IMR-90 (cell line): ENCODE results near the gene TBC1D3B. TPM values are rescaled to one million over a fixed set of nuclear protein-coding genes. Genes with fewer than 3 reads are reported as not detected.

Experiments used
- ATAC-seq: fragments of 200-7000 bp; cut with Tn5 transposase; 2 replicates; pipeline ENCODE4 v1.9.1; 2020; ENCODE audit warnings: low read depth, mild to moderate bottlenecking, moderate library complexity
- BruUV-seq: library from RNA; stranded (reverse); fragments of 400-500 nt; replicated peaks from 2 replicates; lab custom pipeline; 2021; lab: Mats Ljungman, UMichigan
- CTCF ChIA-PET: fragments of 300-600 bp; formaldehyde crosslinking; extraction: SDS; loops from one replicate; lab custom pipeline; 2021; ENCODE audit warnings: antibody characterized with exemption; lab: Yijun Ruan, JAX
- POLR2A ChIA-PET: fragments of 300-600 bp; sonication (Branson Sonifier 250); formaldehyde crosslinking; loops from one replicate; lab custom pipeline; 2022; ENCODE audit warnings: antibody characterized with exemption; ENCODE audit not compliant: unreplicated experiment; lab: Charles Lee
- DNase-seq: peaks from one replicate; pipeline ENCODE4 v3.0.0; 2013
- H2AFZ ChIP-seq: replicated peaks from 2 replicates; pipeline ENCODE3; 2013; ENCODE audit warnings: low read length, mild to moderate bottlenecking; ENCODE audit not compliant: poor library complexity
- H2AK5ac ChIP-seq: 2 replicates; pipeline ENCODE4 v1.6.1; 2013; ENCODE audit warnings: low read depth, low read length, inconsistent platforms
- H2AK9ac ChIP-seq: replicated peaks from 2 replicates; pipeline ENCODE3; 2013; ENCODE audit warnings: mild to moderate bottlenecking, low read depth, low read length, moderate library complexity; ENCODE audit not compliant: poor library complexity
- H2BK120ac ChIP-seq: 2 replicates; pipeline ENCODE4 v1.6.1; 2013; ENCODE audit warnings: low read depth, low read length, inconsistent platforms
- H2BK15ac ChIP-seq: 3 replicates; pipeline ENCODE4 v1.6.1; 2013; ENCODE audit warnings: low read depth, low read length, inconsistent platforms
- H2BK20ac ChIP-seq: 2 replicates; pipeline ENCODE4 v1.6.1; 2013; ENCODE audit warnings: low read depth, mild to moderate bottlenecking, inconsistent platforms, low read length, moderate library complexity
- H2BK5ac ChIP-seq: 2 replicates; pipeline ENCODE4 v1.6.1; 2013; ENCODE audit warnings: mild to moderate bottlenecking, low read depth, low read length, inconsistent platforms; ENCODE audit not compliant: poor library complexity, severe bottlenecking
- H3K14ac ChIP-seq: replicated peaks from 2 replicates; pipeline ENCODE4 v1.6.1; 2013; ENCODE audit warnings: low read depth, low read length, inconsistent platforms
- H3K18ac ChIP-seq: 2 replicates; pipeline ENCODE4 v1.6.1; 2013; ENCODE audit warnings: low read depth, low read length, control low read depth
- H3K23ac ChIP-seq: 2 replicates; pipeline ENCODE4 v1.6.1; 2013; ENCODE audit warnings: low read depth, low read length, inconsistent platforms
- H3K27ac ChIP-seq: 2 replicates; pipeline ENCODE4 v1.5.1; 2013; ENCODE audit warnings: mild to moderate bottlenecking, control low read depth, low read length; ENCODE audit not compliant: insufficient read depth
- H3K27me3 ChIP-seq: 2 replicates; pipeline ENCODE4 v1.6.1; 2013; ENCODE audit warnings: low read length; ENCODE audit not compliant: control insufficient read depth, insufficient read depth
- H3K36me3 ChIP-seq: 2 replicates; pipeline ENCODE4 v1.6.1; 2013; ENCODE audit warnings: low read length, mixed read lengths; ENCODE audit not compliant: control insufficient read depth, insufficient read depth
- H3K4ac ChIP-seq: 2 replicates; pipeline ENCODE4 v1.6.1; 2013; ENCODE audit warnings: low read depth, low read length, inconsistent platforms
- H3K4me1 ChIP-seq: 2 replicates; pipeline ENCODE4 v1.6.1; 2013; ENCODE audit warnings: low read length, mixed read lengths; ENCODE audit not compliant: control insufficient read depth, insufficient read depth
- H3K4me2 ChIP-seq: 2 replicates; pipeline ENCODE4 v1.6.1; 2013; ENCODE audit warnings: low read depth, mild to moderate bottlenecking, control low read depth, low read length, moderate library complexity
- H3K4me3 ChIP-seq: 2 replicates; pipeline ENCODE4 v1.5.1; 2013; ENCODE audit warnings: low read depth, mild to moderate bottlenecking, control low read depth, low read length, moderate library complexity; ENCODE audit not compliant: insufficient read depth
- H3K56ac ChIP-seq: 2 replicates; pipeline ENCODE4 v1.6.1; 2013; ENCODE audit warnings: low read length, inconsistent platforms; ENCODE audit not compliant: insufficient read depth; ENCODE audit errors: extremely low read depth
- H3K79me1 ChIP-seq, 2 experiments: 2 replicates each; pipeline ENCODE4 v1.6.1; 2013; ENCODE audit warnings: low read length in 2 of 2, inconsistent platforms in 1 of 2, low read depth in 1 of 2
- H3K9ac ChIP-seq: 2 replicates; pipeline ENCODE4 v1.6.1; 2013; ENCODE audit warnings: low read depth, low read length, control low read depth
- H3K9me1 ChIP-seq: 2 replicates; pipeline ENCODE4 v1.6.1; 2013; ENCODE audit warnings: low read length, inconsistent platforms; ENCODE audit not compliant: insufficient read depth
- H3K9me3 ChIP-seq: 2 replicates; pipeline ENCODE4 v1.6.1; 2013; ENCODE audit warnings: low read length; ENCODE audit not compliant: control insufficient read depth, insufficient read depth
- H4K20me1 ChIP-seq: 2 replicates; pipeline ENCODE4 v1.6.1; 2013; ENCODE audit warnings: low read length, inconsistent platforms; ENCODE audit not compliant: insufficient read depth
- H4K5ac ChIP-seq: 2 replicates; pipeline ENCODE4 v1.6.1; 2013; ENCODE audit warnings: mild to moderate bottlenecking, low read depth, low read length, control low read depth
- H4K8ac ChIP-seq, 2 experiments: 2 replicates each; pipeline ENCODE4 v1.6.1; 2013; ENCODE audit warnings: low read depth in 2 of 2, low read length in 2 of 2, control low read depth in 1 of 2, inconsistent platforms in 1 of 2
- H4K91ac ChIP-seq: 2 replicates; pipeline ENCODE4 v1.6.1; 2013; ENCODE audit warnings: low read depth, low read length, inconsistent platforms; ENCODE audit not compliant: insufficient read depth
- CEBPB ChIP-seq: IDR thresholded peaks from 2 replicates; pipeline ENCODE4 v1.6.1; 2012; ENCODE audit warnings: low read depth, low read length, improper control_type of control experiment
- CTCF ChIP-seq: conservative IDR thresholded peaks from 2 replicates; pipeline ENCODE4 v1.5.1; 2012; ENCODE audit warnings: mild to moderate bottlenecking, low read depth, low read length, improper control_type of control experiment
- ELK1 ChIP-seq: fragments of 150-350 bp; IDR thresholded peaks from 2 replicates; pipeline ENCODE4 v1.6.1; 2016; ENCODE audit warnings: low read depth, mild to moderate bottlenecking, low read length, moderate library complexity, borderline replicate concordance
- FOS ChIP-seq: fragments of 150-350 bp; IDR thresholded peaks from 2 replicates; pipeline ENCODE4 v1.6.1; 2016; ENCODE audit warnings: low read depth, low read length
- MAFK ChIP-seq: IDR thresholded peaks from 2 replicates; pipeline ENCODE4 v1.6.1; 2012; ENCODE audit warnings: low read depth, low read length, improper control_type of control experiment
- MXI1 ChIP-seq: IDR thresholded peaks from 2 replicates; pipeline ENCODE4 v1.6.1; 2012; ENCODE audit warnings: low read depth, mild to moderate bottlenecking, low read length, moderate library complexity, borderline replicate concordance
- NFE2L2 ChIP-seq: fragments of 150-350 bp; IDR thresholded peaks from 2 replicates; pipeline ENCODE4 v1.6.1; 2016; ENCODE audit warnings: low read depth, mild to moderate bottlenecking, low read length
- POLR2A ChIP-seq: IDR thresholded peaks from 2 replicates; pipeline ENCODE4 v1.6.1; 2012; ENCODE audit warnings: mild to moderate bottlenecking, low read depth, low read length
- RAD21 ChIP-seq: IDR thresholded peaks from 2 replicates; pipeline ENCODE4 v1.6.1; 2012; ENCODE audit warnings: low read length, improper control_type of control experiment
- RFX5 ChIP-seq: IDR thresholded peaks from 2 replicates; pipeline ENCODE4 v1.8.0; 2012; ENCODE audit warnings: low read depth, mild to moderate bottlenecking, low read length, moderate library complexity
- WGBS, 2 experiments: methylation state at CpG; one replicate each; pipeline versions ENCODE4 v1.1.5 to v1.1.7; 2013; ENCODE audit warnings: missing lambda C conversion rate in 2 of 2; ENCODE audit not compliant: insufficient read length in 1 of 2; ENCODE audit errors: extremely low coverage in 2 of 2; 5-methylcytosine and 5-hydroxymethylcytosine counted together
- dilution Hi-C: fragments of 300-500 bp; cut with HindIII; formaldehyde crosslinking; loops from one replicate; pipeline ENCODE4 v1.14.3; 2018; ENCODE audit warnings: low sequenced_read_pairs; ENCODE audit not compliant: unreplicated experiment
- in situ Hi-C: fragments of 300-500 bp; cut with MboI; formaldehyde crosslinking; loops from 3 replicates; pipeline ENCODE4 v1.14.3; 2019; ENCODE audit warnings: low sequenced_read_pairs, inconsistent platforms, mixed read lengths
- intact Hi-C: fragments of 100-400 bp; cut with micrococcal nuclease; formaldehyde crosslinking; loops from 2 replicates; pipeline ENCODE4 v1.10.0; 2022
- polyA plus RNA-seq, 3 experiments: library from polyadenylated mRNA; depleted of rRNA; stranded (reverse); fragments of >200 nt; gene quantifications; 2 replicates each; pipeline ENCODE4 v1.2.3, GENCODE V29; 2012; ENCODE audit warnings: low replicate concordance in 1 of 3
- total RNA-seq: library from RNA; depleted of rRNA; stranded (reverse); fragments of >200 nt; gene quantifications from 2 replicates; pipeline ENCODE4 v1.2.3, GENCODE V29; 2012

The TBC1D3B gene
- total and polyA plus RNA-seq, 2 of the 4 experiments (the other 2 are of a cell fraction) = 0.94 TPM; not detected in 1

GRCh38 chr17:36198831-36199465 is 22.5 kb upstream of the TBC1D3B start:
- H3K9me3 ChIP-seq = no peaks in the 10 kb centered on the region
- CTCF ChIA-PET = no interaction called here
- H3K23ac ChIP-seq = no peak overlapping the region
- no peak overlapping the region for H3K18ac ChIP-seq
- no peak overlapping the region for H3K4me2 ChIP-seq
- no peak overlapping the region for H4K5ac ChIP-seq
- ATAC-seq (no peak), DNase-seq (no peak)
- 52% methylated on average over 3 of the region's 7 CpGs; no CpG with 5 or more reads in 1 of the 2 experiments for WGBS, 2 experiments
- no peaks in the 10 kb centered on the region for H4K20me1 ChIP-seq
- H2AK5ac ChIP-seq = no peak overlapping the region
- no peak overlapping the region for H2BK20ac ChIP-seq
- H3K79me1 ChIP-seq = no peaks in the 10 kb centered on the region
- H3K9me1 ChIP-seq = no peaks in the 10 kb centered on the region; the same call in 1 of the 2 replicates
- no peak overlapping the region for H4K91ac ChIP-seq
- no TSS peak for BruUV-seq
- no peak overlapping the region for H3K4ac ChIP-seq
- no peak overlapping the region for H2BK5ac ChIP-seq
- H2AK9ac ChIP-seq = no peak overlapping the region
- in situ Hi-C loops (loop anchor here (5.0 kb wide), 1 partner anchor 62 kb away; no protein-coding TSS in a partner anchor), intact Hi-C loops (no loop called here), dilution Hi-C loops (no loop called here)
- POLR2A ChIA-PET = no interaction called here
- H3K27me3 ChIP-seq = peaks cover 7% of the 10 kb centered on the region
- no peak overlapping the region for H2BK15ac ChIP-seq
- H3K4me3 ChIP-seq = no peak overlapping the region
- H4K8ac ChIP-seq = no peak overlapping the region
- H3K27ac ChIP-seq = no peak overlapping the region
- H2BK120ac ChIP-seq = no peak overlapping the region
- H3K14ac ChIP-seq = no peak overlapping the region
- H3K4me1 ChIP-seq = no peaks in the 10 kb centered on the region
- no peaks in the 10 kb centered on the region for H3K36me3 ChIP-seq
- TF ChIP-seq FOS (no peak), MAFK (no peak), RAD21 (no peak), CTCF (no peak), POLR2A (no peak), RFX5 (no peak), ELK1 (no peak), NFE2L2 (no peak), CEBPB (no peak), MXI1 (no peak)
- no peak overlapping the region for H3K56ac ChIP-seq
- H2AFZ ChIP-seq = no peak overlapping the region
- no peak overlapping the region for H3K9ac ChIP-seq
